RWPE1 (cell line): Measurements from ENCODE around the gene SLC17A5.

Source experiments
- CTCF ChIA-PET: fragments of 350-600 bp; sonication (Branson Sonifier 250); formaldehyde crosslinking; extraction: SDS; loops from one replicate; lab custom pipeline; 2021; lab: Yijun Ruan, JAX
- POLR2A ChIA-PET: fragments of 400-600 bp; formaldehyde crosslinking; extraction: SDS; loops from one replicate; lab custom pipeline; 2020; ENCODE audit warnings: antibody characterized with exemption; ENCODE audit not compliant: low non-redundant PET; lab: Yijun Ruan, JAX
- DNase-seq: peaks from one replicate; pipeline ENCODE4 v3.0.0; 2012; ENCODE audit warnings: low spot score
- H3K27ac ChIP-seq: fragments of 450-650 bp; 2 replicates; pipeline ENCODE4 v1.5.1; 2017
- TF ChIP-seq, protein P1 (sequence below): fragments of 450-650 bp; conservative IDR thresholded peaks from 2 replicates; pipeline ENCODE4 v1.5.1; 2017; ENCODE audit warnings: low read depth, mild to moderate bottlenecking

Gene SLC17A5, protein sequence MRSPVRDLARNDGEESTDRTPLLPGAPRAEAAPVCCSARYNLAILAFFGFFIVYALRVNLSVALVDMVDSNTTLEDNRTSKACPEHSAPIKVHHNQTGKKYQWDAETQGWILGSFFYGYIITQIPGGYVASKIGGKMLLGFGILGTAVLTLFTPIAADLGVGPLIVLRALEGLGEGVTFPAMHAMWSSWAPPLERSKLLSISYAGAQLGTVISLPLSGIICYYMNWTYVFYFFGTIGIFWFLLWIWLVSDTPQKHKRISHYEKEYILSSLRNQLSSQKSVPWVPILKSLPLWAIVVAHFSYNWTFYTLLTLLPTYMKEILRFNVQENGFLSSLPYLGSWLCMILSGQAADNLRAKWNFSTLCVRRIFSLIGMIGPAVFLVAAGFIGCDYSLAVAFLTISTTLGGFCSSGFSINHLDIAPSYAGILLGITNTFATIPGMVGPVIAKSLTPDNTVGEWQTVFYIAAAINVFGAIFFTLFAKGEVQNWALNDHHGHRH

GRCh38 chr6:73653571-73654424 lies at the start of gene SLC17A5:
SLC17A5 (minus strand) TSS chr6:73653992; CDS start chr6:73653886, 106 bp downstream.
- H3K27ac ChIP-seq: peak within 1 kb of the TSS; percentile 82
- TF ChIP-seq, protein P1, sequence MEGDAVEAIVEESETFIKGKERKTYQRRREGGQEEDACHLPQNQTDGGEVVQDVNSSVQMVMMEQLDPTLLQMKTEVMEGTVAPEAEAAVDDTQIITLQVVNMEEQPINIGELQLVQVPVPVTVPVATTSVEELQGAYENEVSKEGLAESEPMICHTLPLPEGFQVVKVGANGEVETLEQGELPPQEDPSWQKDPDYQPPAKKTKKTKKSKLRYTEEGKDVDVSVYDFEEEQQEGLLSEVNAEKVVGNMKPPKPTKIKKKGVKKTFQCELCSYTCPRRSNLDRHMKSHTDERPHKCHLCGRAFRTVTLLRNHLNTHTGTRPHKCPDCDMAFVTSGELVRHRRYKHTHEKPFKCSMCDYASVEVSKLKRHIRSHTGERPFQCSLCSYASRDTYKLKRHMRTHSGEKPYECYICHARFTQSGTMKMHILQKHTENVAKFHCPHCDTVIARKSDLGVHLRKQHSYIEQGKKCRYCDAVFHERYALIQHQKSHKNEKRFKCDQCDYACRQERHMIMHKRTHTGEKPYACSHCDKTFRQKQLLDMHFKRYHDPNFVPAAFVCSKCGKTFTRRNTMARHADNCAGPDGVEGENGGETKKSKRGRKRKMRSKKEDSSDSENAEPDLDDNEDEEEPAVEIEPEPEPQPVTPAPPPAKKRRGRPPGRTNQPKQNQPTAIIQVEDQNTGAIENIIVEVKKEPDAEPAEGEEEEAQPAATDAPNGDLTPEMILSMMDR: no peak
- peak; percentile 93 for DNase-seq
- ChIA-PET POLR2A (interaction anchor here (0.6 to 1.5 kb wide), 2 partner anchors 131 to 133 kb away, joined by 4 to 7 read pairs; partner anchors contain the start of gene EEF1A1), CTCF (interaction anchor here (0.6 to 1.5 kb wide), 13 partner anchors 11 to 1019 kb away, joined by 3 to 7 read pairs (median 4); no protein-coding TSS in a partner anchor)

DNA sequence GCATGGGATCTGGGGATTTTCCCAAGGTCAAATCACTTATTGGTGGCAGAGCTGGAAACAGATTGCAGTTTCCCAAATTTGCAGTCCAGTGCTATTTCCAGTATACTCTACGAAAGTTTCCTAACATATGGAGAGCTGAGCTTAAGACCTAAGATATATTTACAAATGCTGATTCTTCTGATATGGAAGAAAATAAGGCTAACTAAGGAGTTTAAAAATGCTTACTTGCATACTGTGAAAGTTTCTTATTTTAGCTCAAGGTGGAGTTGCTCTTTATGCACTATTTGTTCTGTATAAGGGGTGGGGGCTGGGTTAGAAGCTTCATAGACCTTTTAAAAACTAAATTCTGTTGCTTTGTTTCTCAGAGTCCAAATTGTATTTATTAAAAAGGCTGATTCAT lies 49.7 kb upstream of the SLC17A5 start:
- TF ChIP-seq, protein P1: no peak
- H3K27ac ChIP-seq: peak overlapping the region; percentile 98
- POLR2A ChIA-PET: no interaction called here
- CTCF ChIA-PET: interaction anchor here (0.5 to 0.9 kb wide), 2 partner anchors 23 to 29 kb away, joined by 3 to 7 read pairs; no protein-coding TSS in a partner anchor
- no peak for DNase-seq

GRCh38 chr6:73702444-73702843 lies 48.7 kb upstream of the SLC17A5 start:
- no peak for DNase-seq
- H3K27ac ChIP-seq: peak overlapping the region; percentile 71
- CTCF ChIA-PET: interaction anchor here (1.1 kb wide), 1 partner anchor 31 kb away, joined by 3 read pairs; no protein-coding TSS in a partner anchor
- POLR2A ChIA-PET: no interaction called here
- TF ChIP-seq, protein P1: no peak

DNA sequence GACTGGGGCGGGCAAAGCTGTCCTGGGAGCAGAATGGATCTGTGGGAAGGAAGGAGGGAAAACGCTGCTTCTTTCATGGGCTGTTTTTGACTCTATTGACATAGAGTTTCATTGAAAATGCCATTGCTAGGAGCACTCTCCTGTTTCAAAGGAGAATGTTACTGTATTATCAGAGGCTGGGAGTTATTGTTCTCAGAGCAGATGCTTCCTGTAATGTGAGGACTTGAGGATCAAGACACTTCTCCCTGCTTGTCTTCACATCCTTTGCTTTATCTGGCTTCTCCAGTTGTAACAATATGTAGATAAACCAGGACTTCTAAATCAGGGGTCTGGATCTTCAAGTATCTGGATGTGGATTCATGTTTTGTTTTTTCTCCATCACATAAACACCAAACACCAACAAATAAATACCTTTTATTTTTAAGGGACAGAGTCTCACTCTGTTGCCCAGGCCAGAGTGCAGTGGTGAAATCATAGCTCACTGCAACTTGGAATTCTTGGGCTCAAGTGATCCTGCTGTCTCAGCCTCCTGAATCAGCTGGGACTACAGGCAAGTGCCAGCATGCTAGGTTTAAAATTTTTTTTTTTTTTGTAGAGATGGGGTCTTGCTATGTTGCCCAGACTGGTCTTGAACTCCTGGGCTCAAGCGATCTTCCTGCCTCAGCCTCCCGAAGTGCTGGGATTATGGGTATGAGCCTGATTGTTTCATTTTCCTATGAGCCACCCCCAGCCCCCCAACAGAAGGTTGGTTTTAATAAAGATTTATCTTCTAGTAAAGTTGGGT lies 46.1 kb upstream of the SLC17A5 start:
- POLR2A ChIA-PET: no interaction called here
- CTCF ChIA-PET: interaction anchor here (0.7 to 0.9 kb wide), 2 partner anchors 11 to 24 kb away, joined by 3 to 5 read pairs; no protein-coding TSS in a partner anchor
- no peak for DNase-seq
- TF ChIP-seq, protein P1: no peak
- no peak overlapping the region; the same call in 1 of the 2 replicates for H3K27ac ChIP-seq

DNA sequence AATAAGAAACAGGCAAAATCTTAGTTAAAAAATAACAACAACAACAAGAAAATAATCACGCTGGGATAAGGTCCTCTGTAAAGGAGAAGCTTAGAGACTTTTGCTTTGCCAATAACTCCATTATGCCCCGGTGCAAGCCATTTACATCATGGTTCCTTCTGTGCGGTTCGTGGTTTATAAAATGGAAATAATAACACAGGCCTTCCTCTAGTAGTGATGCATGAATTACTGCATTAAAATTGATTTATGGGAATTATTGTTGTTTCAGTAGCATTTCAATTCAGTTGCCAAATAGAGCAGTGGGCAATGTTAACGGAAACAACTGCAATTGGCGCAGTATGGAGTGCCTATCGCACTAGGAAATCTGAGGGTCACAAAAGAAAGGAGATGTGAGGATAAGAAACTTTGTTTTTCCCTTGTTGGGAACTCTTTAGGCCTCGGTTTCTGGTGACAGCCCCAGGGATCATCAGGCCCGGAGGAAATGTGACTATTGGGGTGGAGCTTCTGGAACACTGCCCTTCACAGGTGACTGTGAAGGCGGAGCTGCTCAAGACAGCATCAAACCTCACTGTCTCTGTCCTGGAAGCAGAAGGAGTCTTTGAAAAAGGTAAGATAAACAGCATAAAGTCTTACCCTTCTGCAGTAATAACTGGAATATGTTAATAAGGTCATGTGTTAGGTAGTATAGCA lies 43.3 kb upstream of the SLC17A5 start:
- ChIA-PET POLR2A (no interaction called here), CTCF (interaction anchor here (0.6 kb wide), 1 partner anchor 81 kb away, joined by 3 read pairs; no protein-coding TSS in a partner anchor)
- H3K27ac ChIP-seq: peak overlapping the region; percentile 66

More for the DNA sequence above, 43.3 kb upstream of the SLC17A5 start:
- DNase-seq: no peak
- TF ChIP-seq, protein P1: no peak
